ENCODE data around the gene CPSF4L.
"Not testable (repeated sequence)": the region's sequence is repeated elsewhere in the genome, so short reads cannot be mapped to it uniquely, and the experiment has no call there.

The CPSF4L gene

DNA sequence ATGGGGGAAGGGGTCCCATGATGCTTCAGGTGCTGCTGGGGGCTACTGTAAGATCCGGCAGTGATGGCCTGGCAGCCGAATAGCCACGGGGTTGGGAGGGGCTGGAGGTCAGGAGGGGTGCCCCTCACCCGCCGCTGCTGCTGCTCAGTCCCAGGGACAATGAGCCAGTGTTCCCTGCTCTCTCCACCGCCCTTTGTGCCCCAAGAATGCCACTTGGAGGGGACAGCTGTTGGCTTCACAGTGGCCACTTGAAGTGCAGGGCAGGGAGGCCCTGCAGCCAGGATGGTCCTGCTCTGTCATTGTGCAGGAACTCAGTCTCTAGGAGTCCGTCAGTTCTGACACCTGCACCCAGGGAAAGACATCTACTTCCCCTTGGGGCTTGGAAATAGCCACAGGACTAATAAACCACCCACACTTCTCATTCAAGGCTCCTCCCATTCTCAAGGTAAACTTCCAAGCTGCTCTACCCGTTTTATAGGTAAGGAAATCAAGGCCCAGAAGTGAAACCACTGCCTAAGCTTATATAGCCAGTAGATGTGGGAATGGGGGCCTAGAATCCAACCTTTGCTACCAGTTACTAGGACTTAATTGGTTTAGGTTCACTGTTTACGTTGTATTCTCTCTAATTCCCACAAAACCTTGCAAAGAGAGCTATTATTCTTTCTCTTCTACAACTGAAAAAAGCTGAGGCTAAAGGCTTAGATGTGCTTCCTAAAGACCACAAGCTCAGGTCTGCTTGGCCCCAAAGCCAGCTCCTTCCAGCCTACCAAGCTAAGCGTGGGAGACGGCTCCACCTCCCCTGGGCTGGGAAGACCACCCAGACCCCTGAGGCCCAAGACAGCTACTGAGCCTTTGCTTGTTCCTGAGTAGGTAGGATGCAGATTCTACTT is 6.2 kb upstream of the CPSF4L start:
- TF ChIP-seq, protein P1, sequence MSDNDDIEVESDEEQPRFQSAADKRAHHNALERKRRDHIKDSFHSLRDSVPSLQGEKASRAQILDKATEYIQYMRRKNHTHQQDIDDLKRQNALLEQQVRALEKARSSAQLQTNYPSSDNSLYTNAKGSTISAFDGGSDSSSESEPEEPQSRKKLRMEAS (IDR thresholded peaks at IDR 0.05; ENCODE audit: low read depth, low read length) = no peak
- TF ChIP-seq, protein P2, sequence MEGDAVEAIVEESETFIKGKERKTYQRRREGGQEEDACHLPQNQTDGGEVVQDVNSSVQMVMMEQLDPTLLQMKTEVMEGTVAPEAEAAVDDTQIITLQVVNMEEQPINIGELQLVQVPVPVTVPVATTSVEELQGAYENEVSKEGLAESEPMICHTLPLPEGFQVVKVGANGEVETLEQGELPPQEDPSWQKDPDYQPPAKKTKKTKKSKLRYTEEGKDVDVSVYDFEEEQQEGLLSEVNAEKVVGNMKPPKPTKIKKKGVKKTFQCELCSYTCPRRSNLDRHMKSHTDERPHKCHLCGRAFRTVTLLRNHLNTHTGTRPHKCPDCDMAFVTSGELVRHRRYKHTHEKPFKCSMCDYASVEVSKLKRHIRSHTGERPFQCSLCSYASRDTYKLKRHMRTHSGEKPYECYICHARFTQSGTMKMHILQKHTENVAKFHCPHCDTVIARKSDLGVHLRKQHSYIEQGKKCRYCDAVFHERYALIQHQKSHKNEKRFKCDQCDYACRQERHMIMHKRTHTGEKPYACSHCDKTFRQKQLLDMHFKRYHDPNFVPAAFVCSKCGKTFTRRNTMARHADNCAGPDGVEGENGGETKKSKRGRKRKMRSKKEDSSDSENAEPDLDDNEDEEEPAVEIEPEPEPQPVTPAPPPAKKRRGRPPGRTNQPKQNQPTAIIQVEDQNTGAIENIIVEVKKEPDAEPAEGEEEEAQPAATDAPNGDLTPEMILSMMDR (IDR thresholded peaks at IDR 0.05; ENCODE audit: low read depth, low read length) = no peak
- no peak for TF ChIP-seq POLR2A (IDR thresholded peaks at IDR 0.05; ENCODE audit: extremely low read depth, insufficient read length)
- no peak for DNase-seq (ENCODE audit: low read depth)

DNA sequence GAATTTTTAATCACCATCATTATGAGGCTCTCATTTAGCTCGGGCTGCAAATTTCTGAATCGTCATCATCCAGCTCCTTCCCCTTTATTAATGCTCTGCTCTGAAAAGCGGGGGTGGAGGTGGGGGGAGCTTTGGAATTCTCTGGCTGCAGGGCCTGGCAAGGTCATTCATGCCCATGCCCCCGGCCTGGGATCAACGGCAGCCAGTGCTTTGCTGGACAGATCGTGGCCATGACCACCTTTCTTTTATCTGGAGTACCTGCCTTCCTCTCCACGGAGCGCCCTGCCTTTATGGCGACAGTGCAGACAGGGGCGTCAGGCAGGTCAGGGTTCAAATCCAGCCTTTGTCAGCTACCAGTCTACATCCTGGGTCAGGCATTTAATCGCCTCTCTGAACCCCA is 5.1 kb upstream of the CPSF4L start:
- TF ChIP-seq, protein P2 (IDR thresholded peaks at IDR 0.05; ENCODE audit: low read depth, low read length) = no peak
- TF ChIP-seq POLR2A (IDR thresholded peaks at IDR 0.05; ENCODE audit: extremely low read depth, insufficient read length) (no peak), MYC (IDR thresholded peaks at IDR 0.05; ENCODE audit: low read depth, low read length) (no peak)
- TF ChIP-seq, protein P1 (IDR thresholded peaks at IDR 0.05; ENCODE audit: low read depth, low read length) = no peak

More for the DNA sequence above, 6.2 kb upstream of the CPSF4L start:
- no peak overlapping the region for H3K4me3 ChIP-seq (ENCODE audit: low read depth, low read length)

DNA sequence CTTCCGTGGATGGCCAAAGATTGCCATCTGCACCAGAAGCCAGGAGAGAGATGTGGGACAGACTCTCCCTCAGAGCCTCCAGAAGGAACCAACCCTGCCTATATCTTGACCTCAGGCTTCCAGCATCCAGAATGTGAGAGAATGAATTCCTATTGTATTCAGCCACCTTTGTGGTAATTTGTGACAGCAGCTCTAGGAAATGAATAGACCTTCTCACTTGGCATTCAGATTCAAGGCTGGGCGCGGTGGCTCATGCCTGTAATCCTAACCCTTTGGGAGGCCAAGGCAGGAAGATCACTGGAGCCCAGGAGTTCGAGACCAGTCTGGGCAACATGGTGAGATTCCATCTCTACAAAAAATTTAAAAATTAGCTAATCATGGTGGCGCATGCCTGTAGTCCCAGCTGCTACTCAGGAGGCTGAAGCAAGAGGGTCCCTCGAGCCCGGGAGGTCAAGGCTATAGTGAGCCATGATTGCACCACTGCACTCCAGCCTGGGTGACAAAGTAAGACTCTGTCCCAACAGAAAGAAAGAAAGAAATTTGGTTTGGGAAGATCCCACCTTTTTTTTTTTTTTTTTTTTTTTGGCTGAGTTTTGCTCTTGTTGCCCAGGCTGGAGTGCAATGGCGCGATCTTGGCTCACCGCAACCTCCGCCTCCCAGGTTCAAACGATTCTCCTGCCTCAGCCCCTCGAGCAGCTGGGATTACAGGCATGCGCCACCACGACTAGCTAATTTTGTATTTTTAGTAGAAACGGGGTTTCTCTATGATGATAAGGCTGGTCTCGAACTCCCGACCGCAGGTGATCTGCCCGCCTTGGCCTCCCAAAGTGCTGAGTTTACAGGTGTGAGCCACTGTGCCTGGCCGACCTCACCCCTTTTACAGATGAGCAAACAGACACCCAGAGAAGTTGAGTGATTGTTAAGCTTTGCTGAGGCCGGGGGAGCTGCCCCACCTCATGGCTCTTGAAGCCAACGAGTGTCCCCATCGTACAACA is 4.3 kb upstream of the CPSF4L start:
- DNase-seq (ENCODE audit: low read depth) = peak; percentile 38
- TF ChIP-seq POLR2A (IDR thresholded peaks at IDR 0.05; ENCODE audit: extremely low read depth, insufficient read length) = no peak
- no peak for TF ChIP-seq MYC (IDR thresholded peaks at IDR 0.05; ENCODE audit: low read depth, low read length)
- TF ChIP-seq, protein P2 (IDR thresholded peaks at IDR 0.05; ENCODE audit: low read depth, low read length) = no peak
- TF ChIP-seq, protein P1 (IDR thresholded peaks at IDR 0.05; ENCODE audit: low read depth, low read length) = no peak
- no peak overlapping the region for H3K4me3 ChIP-seq (ENCODE audit: low read depth, low read length)

More for the DNA sequence above, 5.1 kb upstream of the CPSF4L start:
- H3K4me3 ChIP-seq (ENCODE audit: low read depth, low read length) = no peak overlapping the region
- DNase-seq (ENCODE audit: low read depth) = no peak

DNA sequence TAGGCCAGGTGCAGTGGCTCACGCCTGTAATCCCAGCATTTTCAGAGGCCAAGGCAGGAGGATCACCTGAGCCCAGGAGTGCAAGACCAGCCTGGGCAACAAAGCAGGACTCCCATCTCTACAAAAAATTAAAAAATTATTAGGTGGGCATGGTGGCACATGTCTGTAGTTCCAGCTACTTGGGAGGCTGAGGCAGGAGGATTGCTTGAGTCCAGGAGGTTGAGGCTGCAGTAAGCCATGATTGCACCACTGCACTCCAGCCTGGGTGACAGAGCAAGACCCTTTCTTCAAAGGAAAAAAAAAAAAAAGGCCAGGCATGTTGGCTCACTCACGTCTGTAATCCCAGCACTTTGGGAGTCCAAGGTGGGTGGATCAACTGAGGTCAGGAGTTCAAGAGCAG is 2.8 kb upstream of the CPSF4L start:
- DNase-seq (ENCODE audit: low read depth); H3K4me3 ChIP-seq (ENCODE audit: low read depth, low read length): not testable (repeated sequence)

DNA sequence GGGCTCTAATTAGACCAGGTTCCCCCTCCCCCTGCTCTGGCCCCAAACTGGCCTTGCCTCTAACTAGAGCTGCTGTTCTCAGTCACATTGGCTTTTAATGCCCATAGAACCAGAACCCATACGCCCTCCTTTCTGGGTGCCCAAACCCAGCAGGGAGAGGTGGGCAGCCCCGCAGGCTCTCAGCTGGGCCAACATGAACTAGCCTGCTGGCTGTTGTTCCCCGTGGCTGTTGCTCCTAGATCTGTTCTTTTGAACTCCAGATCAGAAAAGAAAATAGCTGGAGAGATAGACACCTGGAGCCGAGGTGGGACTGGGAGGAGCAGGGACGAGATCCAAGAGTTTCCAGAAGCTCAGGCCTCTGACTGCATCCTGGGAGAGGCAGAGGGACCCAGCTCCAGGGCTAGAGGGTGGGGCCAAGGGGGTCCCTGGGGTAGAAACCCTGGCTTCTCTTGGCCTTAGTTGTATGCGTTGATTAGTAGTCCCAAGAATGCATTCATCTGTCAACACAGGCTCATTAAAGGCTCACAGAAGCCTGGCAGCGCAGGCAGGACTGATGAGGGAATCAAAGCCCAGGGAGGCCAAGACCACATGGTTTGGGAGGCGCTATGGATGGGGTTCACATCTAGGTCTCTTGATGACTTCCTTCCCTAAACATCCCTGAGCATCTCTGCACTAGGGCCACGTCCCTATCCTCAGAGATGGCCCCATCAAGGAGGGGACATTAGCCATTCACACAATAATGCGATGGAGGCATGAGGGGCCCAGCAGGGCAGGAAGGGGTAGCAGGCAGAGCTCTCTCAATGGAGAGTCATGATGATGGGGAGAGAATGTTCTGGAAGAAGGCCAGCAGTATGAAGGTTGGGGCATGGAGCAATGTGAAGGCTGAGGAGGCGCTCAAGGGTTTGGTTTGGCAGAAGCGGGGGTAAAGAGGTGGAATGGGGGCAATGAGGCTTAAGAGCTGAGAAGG is 1.3 kb upstream of the CPSF4L start:
- peak overlapping the region; percentile 36 for H3K4me3 ChIP-seq (ENCODE audit: low read depth, low read length)
- TF ChIP-seq, protein P1 (IDR thresholded peaks at IDR 0.05; ENCODE audit: low read depth, low read length) = no peak
- TF ChIP-seq, protein P2 (IDR thresholded peaks at IDR 0.05; ENCODE audit: low read depth, low read length) = no peak
- TF ChIP-seq POLR2A (IDR thresholded peaks at IDR 0.05; ENCODE audit: extremely low read depth, insufficient read length) (no peak), MYC (IDR thresholded peaks at IDR 0.05; ENCODE audit: low read depth, low read length) (no peak)
- peak; percentile 30 for DNase-seq (ENCODE audit: low read depth)

Measured in NB4 (cell line).